GM12865 (cell line): ENCODE data around the gene ARHGEF12.

Source experiments
- DNase-seq: peaks from one replicate; pipeline ENCODE4 v3.0.0; 2010; ENCODE audit warnings: low read depth
- H3K4me3 ChIP-seq: 2 replicates; pipeline ENCODE4 v1.5.1; 2011; ENCODE audit warnings: mild to moderate bottlenecking, low read depth, low read length, control low read depth
- CTCF ChIP-seq: IDR thresholded peaks from 2 replicates; pipeline ENCODE4 v1.5.1; 2011; ENCODE audit warnings: low read length, control low read depth, low read depth, inconsistent platforms; ENCODE audit not compliant: insufficient read depth; ENCODE audit errors: missing control alignments

Gene ARHGEF12

GRCh38 chr11:120295099-120295498, 41.1 kb upstream of the ARHGEF12 start:
- TF ChIP-seq CTCF: no peak
- H3K4me3 ChIP-seq: no peak overlapping the region
- DNase-seq: no peak

- no peak for TF ChIP-seq CTCF
- DNase-seq: no peak
- H3K4me3 ChIP-seq: no peak overlapping the region
Measured at GRCh38 chr11:120296554-120296953, 39.7 kb upstream of the ARHGEF12 start.

- no peak for TF ChIP-seq CTCF
- no peak overlapping the region for H3K4me3 ChIP-seq
- DNase-seq: no peak
Measured at GRCh38 chr11:120298461-120298860, 37.8 kb upstream of the ARHGEF12 start.

GRCh38 chr11:120302001-120302805, 34.0 kb upstream of the ARHGEF12 start:
- no peak for DNase-seq
- H3K4me3 ChIP-seq: no peak overlapping the region
- no peak for TF ChIP-seq CTCF

- TF ChIP-seq CTCF: peak; percentile 96
Measured at GRCh38 chr11:120303004-120303637, 33.1 kb upstream of the ARHGEF12 start.

GRCh38 chr11:120304526-120304925, 31.7 kb upstream of the ARHGEF12 start:
- TF ChIP-seq CTCF: no peak
- no peak overlapping the region for H3K4me3 ChIP-seq
- DNase-seq: peak; percentile 9

More at GRCh38 chr11:120303004-120303637, 33.1 kb upstream of the ARHGEF12 start:
- no peak overlapping the region for H3K4me3 ChIP-seq
- peak; percentile 85 for DNase-seq
